Kasumi-1 (cell line): Measurements from ENCODE around the gene SERINC2.
A peak's percentile ranks its signal among the peaks of the same experiment; 100 is the strongest.

Experiments
- DNase-seq, 2 experiments: peaks; one replicate each; lab custom pipeline; 2025; lab: John Stamatoyannopoulos, UW

The SERINC2 gene

DNA sequence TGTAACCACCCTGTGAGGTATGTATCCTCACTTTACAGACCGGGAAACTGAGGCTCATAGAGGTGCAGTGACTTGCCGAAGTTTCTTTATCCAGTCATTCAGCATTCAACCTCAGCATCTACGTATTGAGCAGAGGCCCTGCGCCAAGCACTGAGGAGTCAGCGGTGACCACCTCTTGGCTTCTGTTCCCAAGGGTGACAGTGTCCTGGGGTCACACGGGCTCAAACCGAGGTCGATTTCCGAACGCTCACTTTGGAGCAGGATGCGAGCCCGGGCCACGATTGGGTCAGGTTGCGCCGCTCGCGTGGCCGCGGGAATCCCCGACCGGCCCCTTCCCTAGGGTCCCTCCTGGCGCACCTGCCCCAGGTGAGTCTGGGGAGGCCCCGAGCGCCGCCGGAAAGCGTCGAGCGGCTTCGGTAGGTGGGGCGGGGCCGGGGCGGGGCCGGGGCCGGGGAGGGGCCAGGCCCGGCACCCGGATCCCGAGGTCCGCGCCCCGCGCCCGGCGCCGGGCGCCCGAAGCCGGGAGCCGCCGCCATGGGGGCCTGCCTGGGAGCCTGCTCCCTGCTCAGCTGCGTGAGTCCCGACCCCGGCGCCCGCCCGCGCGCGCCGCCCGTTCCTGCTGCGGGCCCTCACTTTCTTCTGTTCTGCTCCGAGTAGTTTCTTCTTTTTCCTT lies at the start of gene SERINC2:
SERINC2 (plus strand) TSS at position 482 of the 673 bp plus-strand sequence; CDS start at position 535, 53 bp downstream.
- DNase-seq: no peak

DNA sequence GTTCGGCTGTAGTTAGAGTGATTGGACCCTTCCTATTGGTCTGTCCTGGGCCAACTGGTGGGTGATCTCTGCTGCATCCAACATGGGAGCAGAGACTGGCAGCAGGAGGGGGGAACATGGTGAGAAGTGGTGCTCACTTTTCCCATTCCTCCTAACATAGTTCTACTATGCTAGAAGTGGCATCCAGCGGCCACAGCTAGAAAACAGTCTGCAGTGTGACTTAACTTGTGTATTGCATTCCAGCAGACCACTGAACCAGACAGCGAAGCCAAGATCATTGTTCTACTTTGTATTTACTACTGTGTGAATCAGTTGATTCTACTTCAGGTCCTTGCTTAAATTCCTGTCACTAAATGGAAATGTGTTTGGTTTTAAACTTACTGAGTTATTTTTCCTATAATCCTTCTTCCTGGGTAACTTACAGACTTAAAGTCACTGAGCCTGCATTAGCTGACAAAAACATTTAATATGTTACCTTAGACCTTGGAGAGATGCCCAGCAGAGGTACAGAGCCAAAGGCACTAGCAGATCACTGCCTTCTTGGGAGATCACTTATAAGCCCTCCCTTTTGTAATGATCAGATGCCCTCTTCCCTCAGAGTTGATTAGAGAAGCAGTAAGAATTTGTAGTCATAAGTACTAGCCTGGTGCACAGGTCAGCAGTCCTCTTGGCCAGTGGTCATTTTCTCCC lies 48.3 kb upstream of the SERINC2 start:
- no peak for DNase-seq

DNA sequence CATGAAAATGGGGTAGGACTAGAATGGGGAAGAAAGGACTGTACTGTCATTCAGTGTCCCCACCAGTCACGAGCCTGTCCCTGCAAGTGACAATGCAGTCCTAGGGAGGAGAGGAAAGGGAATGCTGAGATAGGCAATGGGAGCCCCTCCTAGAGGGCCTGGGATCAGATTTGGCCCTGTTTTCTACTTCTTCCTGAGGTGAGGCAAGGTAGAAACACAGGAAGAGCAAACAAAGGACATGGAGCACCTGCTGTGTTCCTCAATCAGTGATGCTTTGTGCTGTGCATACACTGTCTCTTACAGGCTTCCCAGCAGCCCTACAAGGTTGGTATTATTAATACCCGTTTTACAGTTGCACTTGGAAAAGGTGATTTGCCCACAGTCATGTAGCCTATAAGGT lies 46.2 kb upstream of the SERINC2 start:
- no peak for DNase-seq

DNA sequence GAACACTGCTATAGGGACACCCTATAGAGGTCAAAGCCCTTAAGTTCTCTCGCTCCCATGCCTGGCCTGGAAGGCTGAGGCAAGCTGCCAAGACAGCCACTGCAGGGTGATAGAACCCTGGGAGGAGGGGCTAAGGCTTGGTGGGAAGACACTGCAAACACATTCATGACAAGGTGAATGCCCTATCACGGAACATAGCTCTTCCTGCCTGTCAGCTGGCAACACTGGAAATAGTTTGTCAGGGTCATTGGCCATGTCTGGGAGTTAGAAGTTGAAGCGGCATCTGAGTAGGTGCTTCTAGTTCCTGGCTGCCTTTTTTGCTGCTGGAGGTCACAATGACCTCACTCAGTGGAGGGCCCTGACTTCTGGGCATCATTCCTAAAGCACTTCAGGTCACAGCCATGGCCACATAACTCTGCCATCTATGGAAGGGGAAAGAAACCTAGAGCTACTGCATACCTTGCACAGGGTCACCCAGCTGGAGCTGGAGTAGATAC lies 44.4 kb upstream of the SERINC2 start:
- no peak for DNase-seq

DNA sequence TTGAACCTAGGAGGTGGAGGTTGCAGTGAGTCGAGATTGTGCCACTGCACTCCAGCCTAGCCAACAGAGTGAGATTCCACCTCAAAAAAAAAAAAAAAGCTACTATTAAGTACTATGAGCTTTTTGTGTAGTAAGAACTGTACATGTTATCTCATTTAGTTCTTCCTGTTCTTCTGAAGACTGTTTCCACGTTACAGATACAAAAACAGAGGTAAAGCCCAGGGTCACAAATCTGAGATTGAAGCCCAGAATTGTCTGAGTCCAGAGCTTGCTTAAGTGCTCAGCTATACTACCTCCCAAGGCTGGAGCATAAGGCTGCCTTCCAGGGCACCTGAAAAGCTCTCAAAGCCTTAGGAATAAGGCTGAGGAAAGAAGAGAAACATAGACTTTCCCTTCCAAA lies 43.0 kb upstream of the SERINC2 start:
- no peak for DNase-seq

DNA sequence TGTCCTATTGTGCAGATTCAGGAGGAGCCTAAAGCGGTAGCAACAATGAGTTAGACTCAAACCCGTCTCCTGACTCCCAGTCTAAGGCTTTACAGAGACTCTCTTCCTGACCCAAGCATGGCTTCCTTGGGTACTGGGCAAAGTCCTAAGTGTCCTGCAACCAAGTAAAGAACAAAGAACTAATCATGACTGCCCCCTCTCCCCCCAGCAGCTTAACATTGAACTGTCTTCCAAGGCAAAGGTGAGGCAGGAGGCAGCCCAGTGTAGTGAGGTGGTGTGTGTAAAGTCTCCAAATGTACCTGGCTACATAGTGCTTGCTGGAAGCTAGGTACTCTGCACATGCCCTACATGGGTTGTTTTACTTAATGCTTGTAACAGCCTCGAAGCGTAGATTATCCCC lies 42.4 kb upstream of the SERINC2 start:
- no peak for DNase-seq

DNA sequence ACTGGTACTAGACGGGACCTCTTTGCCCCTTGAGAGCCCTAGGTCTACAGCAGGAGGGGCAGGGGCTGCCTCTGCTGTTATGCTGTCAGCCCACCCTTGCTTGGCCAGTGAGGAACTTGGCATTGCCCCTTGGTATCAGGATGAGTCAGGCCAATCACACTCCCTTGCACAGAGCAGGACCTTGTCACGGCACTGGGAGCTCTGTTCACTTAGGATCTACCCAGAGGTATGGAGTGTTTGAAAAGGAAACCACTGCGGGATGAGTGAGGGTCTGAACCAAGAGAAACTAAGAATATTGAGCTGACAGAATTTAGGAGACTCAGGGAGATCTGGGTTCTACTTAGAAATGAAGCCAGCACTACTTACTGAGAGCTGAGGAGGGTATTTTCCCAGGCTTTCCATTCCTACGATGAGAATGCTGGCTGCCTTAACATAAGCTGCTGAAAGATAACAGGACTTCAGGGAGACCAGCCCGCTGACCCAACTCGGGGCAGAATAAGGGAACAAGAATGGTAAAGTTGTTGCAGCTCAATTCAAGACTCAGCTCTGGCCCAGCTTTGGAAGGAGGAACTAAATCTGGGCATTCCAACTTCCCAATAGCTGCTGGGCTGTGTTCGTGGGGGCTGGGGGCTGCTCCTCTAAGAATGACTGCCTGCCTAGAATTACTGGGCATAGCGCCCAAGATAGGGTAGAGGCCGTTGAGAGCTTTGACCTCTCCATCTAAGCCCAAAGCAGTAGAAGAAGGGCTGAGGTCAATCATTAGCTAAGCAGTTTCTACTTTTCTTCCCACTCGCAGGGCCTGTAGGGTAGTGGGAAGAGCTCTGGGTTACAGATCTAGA lies 41.7 kb upstream of the SERINC2 start:
- no peak for DNase-seq

DNA sequence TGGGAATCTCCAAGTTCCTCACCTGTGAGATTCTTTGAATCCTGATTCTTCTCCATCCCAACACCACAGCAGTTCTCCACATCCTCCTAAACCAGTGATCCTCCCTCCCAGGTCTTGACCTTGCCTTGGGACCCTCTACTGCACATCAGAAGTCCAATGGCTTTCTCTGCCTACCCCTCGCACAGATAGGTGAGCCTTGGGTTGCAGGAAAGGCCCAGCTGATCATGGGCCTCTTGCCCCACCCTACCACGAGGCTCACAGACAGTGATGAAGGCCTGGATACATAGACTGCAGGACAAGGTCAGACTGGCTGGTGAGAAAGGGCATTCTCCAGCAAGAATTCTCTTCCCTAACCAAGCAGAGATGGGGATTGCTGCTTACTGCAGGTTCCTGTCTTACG lies 41.0 kb upstream of the SERINC2 start:
- DNase-seq: no peak

DNA sequence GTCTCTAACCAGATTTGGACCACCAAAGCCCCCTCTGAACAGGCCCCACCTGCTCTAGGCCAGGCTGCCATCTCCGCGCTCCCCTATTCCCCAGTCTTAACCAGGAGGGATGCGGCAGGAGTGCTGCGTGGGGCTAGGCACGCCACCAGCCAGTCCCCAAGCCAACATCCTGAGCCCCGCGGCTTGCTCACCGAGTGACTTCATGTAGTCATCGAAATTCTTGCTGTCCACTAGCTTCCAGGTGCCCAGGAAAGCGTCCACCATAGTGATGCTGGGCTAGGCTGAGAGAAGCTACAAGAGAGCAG lies 40.3 kb upstream of the SERINC2 start:
- DNase-seq: no peak

DNA sequence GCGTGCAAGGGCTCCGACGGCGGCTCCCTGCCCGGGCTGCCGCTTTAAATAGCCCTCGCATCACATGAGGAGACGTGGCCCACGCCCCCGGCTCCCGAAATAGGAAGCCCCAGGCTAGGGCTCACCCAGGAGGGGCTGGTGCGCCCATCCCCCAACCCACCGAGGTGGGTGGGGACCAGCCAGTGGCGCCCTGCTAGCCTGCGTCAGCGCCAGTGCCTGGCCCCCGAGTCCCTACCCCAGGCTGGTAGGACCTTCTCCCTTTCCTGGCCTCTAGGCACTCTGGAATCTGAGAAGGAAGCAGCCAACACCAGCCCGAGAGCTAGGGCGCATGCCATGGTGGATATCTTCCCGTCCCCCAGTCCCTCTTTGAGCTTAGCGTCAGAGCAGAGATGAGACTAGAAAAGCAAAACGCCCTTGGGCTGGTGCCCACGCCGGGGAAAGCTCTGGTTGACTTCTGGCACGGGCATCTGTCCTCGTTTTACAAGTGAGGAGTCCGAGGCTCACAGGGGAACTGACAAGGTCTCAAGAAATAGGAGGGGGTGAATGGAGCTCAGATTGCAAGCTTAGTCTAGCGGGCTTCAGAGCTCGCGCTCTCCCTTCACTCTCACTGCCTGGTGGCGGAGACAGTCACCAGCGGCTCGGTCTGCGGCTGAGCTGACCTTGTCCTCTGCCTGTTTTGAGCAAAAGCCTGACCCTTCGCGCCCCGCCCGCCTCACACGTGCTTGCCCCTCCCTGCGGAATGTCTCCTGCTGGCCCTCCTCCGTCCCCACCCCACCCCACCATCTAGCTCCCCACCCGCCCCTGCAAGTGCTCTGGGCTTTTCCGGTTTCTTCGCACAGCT lies 39.7 kb upstream of the SERINC2 start, which contains the start of gene FABP3:
FABP3 (minus strand) TSS at position 21 of the 841 bp plus-strand sequence. CDS start 62 bp downstream, outside the sequence.
- DNase-seq: peak; percentile 55 to 60

DNA sequence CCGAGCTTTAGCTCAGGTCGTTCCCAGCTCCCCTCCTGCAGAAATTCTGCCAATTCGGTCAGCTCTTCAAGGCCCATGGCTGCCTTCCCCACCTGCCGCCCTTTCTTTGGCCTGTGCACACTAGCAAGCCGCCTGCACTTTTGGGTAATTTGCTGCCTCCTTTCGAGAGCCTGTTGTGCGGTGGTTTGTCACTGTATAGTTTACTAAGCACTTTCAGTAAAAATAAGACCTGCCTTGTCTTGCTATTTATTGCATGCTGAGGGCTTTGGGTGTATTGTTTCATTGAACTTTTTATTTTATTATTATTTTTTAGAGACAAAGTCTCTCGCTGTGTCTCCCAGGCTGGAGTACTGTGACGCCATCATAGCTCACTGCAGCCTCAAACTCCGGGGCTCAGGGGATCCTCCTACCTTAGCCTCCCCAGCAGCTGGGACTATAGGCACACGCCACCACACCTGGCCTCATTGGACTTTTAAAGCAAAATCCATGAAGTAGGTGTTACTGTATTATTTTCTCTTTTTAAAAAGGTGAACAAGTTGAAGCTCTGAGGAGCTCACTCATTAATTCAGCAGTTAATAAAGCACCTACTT lies 39.0 kb upstream of the SERINC2 start:
- DNase-seq: no peak

DNA sequence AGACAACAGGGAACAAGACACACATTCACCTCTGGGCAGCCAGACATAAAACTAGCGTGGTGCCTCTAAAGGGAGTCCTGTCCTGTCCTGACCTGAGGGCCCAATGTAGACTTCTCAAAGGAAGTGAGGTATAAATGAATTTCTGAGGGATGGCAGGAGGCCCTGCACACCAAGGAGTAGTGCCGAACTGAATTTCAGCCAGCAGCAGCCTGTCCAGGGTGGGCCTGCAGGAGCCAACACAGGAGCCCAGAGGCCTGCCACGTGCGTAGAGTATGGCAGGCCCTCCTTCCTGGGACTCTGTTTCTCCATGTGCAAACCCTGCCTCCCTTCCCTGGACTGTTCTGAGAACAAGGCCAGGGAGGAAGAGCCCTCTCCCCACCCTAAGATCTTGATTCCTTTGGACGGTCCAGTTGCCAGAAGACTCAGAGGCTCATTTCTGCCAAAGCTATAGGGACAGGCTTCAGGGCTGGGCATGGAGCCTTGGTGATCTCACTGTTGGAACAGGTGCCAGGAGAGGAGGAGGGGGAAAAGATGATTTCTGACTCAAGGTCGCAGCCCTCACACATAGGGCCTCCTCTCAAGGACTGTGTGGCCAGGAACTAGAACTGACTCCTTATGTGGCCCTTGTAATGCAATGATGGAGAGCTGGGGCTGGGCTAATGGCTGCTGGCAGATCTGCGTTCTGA lies 38.4 kb upstream of the SERINC2 start:
- DNase-seq: no peak

DNA sequence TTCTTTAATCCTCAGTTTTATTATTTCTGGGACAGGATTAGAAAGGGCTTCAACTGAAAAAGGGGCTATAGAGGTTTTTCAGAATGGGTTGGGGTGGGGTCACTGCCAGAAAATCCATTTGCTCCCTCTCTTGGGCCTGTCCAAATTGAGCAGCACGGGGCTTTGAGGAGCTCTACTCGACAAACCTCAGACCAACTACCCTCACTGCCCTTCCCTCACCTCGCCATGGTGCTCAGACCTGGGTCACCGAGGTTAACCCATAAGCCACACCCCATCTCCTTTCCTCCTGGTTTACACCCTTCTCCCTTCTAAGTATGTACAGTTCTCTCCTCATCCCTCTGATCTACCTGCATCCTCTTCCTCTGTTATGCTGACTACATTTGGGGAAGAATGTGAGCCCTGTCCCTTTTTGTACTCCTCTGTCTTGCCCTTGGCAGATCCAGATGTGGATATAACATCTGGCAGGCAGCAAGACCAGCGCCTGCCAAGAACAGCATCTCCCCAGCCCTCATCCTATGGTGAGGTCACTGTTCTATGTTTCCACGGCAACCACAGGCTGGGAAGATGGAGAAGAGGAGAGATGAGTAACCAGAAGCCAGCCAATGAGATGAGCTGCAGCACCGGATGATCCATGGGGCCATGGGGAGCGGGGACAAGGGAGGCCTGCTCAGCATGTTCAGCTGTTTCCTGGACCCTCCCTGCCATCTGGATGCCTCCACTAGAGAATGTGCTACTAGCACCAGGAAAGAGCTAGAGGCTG lies 36.5 kb upstream of the SERINC2 start:
- no peak for DNase-seq

DNA sequence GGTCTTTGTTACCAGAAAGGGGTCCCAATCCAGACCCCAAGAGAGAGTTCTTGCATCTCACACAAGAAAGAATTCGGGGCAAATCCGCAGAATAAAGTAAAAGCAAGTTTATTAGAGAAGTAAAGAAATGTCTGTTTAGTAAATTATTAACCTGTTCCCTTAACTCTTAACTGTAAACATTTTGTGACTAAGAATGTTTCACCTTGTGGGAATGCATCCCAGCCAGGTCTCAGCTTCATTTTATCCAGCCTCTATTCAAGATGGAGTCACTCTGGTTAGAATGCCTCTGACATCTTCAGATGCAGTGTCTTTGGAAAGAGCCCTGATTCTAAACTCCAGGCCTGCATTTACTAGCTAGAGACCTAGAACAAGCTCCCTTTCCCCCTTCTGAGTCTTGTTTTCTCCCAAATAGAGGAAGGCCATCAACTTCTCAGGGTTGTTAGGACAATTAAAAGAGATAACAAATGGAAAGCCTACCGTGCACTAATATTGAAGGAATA lies 35.6 kb upstream of the SERINC2 start:
- no peak for DNase-seq

DNA sequence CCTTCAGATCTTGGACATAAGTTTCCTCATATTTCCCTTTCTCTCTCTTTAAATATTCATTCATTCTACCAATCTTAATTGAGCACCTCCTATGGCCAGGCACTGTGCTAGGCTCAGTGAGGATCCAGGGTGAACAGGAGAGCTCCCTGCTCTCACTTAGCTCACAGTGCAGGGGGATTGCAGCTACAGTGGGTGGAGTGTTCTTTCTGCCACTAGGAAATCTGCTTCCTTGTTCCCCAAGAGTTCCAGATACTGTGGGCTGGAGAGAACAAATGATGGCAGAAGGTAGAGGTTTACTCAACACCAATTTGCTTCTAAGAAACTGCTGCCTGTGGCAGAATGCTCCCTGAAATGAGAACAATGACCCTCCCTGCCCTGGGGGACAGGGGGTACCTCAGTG lies 35.0 kb upstream of the SERINC2 start:
- DNase-seq: no peak

DNA sequence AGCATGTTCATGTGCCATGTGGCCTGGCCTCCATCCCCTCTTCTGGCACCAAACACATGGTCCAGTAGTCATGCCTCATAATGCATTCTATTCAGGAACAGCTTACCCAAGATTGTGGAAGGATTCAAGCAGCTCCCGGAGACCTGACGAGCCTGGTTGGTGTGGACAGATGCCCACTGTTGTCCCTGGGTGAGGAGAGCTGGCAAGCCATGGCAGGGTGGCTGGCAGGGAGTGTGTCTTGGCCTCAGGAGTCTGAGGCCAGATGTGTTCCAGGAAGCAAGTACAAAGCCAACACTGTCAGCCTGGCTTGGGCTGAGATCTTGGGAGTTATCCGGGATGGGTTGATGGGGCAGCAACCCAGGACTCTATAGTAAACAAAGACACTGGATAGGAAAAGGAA lies 32.8 kb upstream of the SERINC2 start:
- DNase-seq: no peak

DNA sequence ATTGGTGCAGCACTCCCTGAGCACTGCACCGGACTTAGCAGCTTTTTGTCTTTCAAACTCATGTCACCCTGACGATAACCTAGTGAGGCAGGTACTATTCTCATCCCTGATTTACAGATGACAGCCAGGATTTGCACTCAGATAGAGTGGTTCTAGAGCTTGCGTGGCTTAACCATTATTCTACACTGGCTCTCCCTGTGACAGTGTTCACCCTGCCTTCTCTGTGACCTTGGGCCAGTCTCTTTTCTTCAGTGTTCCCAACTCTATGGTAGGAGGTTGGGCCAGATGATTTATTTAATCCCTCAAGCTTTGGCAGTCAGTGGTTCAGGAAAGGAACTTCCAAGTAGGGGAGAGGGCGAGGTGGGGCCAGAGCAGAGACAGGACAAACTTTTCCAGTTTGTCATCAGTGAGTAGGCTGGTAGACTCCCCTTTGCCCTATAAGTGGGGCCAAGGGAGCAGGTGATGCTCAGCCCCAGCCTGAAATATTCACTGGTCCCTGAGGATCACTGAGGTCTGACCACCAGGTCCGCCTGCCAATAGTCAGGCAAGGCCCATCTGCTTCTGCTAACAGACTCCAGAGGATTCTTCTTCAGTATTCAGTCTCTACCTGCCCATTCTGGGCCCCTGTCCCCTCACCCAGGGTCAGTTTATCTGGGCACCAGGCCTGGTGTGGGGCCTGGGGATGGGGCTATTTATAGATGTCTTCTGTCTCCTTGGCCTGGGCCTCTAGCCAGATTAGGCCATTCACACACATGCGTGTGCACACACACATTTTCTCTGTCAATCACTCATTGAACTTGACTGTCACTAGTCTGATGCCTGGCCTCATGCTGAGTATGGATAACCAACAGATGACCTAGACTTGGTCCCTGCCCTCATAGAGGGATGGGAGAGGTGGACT lies 31.4 kb upstream of the SERINC2 start:
- no peak for DNase-seq

DNA sequence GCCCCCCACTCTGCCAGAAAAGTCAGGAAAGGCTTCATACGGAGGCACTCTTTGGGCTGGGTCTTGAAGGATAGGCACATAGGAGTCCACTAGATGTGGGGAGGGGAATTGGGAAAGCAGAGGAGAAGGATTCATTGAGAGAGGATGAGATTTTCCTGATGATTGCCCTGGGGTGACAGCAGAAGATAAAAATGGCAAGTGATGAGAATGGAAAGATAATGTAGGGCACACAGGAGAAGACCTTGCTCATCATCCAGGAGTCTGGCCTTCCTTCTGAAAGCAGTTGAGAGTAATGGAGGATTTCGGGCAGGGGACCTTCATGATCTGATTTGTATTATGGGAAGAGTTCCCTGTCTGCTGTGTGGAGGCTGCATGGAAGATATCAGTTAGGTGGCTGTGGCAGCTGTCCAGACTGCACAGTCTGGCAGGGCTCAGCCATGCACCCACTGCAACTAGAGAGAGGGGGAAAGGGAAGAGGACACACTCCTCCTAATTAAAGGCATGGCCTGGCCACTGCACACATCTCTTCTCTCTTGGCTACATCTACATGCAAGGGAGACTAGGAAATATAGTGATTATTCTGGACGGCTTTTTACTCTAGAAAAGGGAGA lies 30.5 kb upstream of the SERINC2 start:
- no peak for DNase-seq
